ENCODE results near the gene ZNF879. TPM values are rescaled to one million over a fixed set of nuclear protein-coding genes. Genes with fewer than 3 reads are reported as not detected.
A peak's percentile ranks its signal among the peaks of the same experiment; 100 is the strongest.

ZNF879 gene
- total RNA-seq, 2 experiments from 2014 or later, result 3.9 to 4.7 TPM

- peaks cover 4% of the 10 kb centered on the region for H3K4me1 Mint-ChIP-seq
- ChIA-PET POLR2A (no interaction called here), CTCF (interaction anchor here (0.6 kb wide), 1 partner anchor 607 kb away, joined by 3 read pairs; no protein-coding TSS in a partner anchor)
- H3K36me3 Mint-ChIP-seq (ENCODE audit: low read depth), result peaks cover 4% of the 10 kb centered on the region
- H3K4me3 Mint-ChIP-seq, result no peak overlapping the region
- peaks cover 24% of the 10 kb centered on the region for H3K9me3 Mint-ChIP-seq
- no peak for DNase-seq
- H3K27ac Mint-ChIP-seq, result no peak overlapping the region
- no peaks in the 10 kb centered on the region for H3K27me3 Mint-ChIP-seq
Measured at GRCh38 chr5:179054876-179055275, 31.3 kb downstream of the ZNF879 start.

- no peak overlapping the region for H3K27ac Mint-ChIP-seq
- H3K4me3 Mint-ChIP-seq, result no peak overlapping the region
- peaks cover 24% of the 10 kb centered on the region for H3K9me3 Mint-ChIP-seq
- DNase-seq, result no peak
- H3K27me3 Mint-ChIP-seq, result no peaks in the 10 kb centered on the region
- H3K36me3 Mint-ChIP-seq (ENCODE audit: low read depth), result peaks cover 7% of the 10 kb centered on the region
- POLR2A ChIA-PET, result no interaction called here
- CTCF ChIA-PET, result no interaction called here
- H3K4me1 Mint-ChIP-seq, result peaks cover 8% of the 10 kb centered on the region
Measured at GRCh38 chr5:179055436-179055835, 31.8 kb downstream of the ZNF879 start.

GRCh38 chr5:179055841-179056240, 32.2 kb downstream of the ZNF879 start:
- Mint-ChIP-seq H3K4me3 (no peak overlapping the region), H3K36me3 (ENCODE audit: low read depth) (peaks cover 10% of the 10 kb centered on the region), H3K4me1 (peaks cover 10% of the 10 kb centered on the region), H3K27me3 (no peaks in the 10 kb centered on the region), H3K27ac (no peak overlapping the region), H3K9me3 (peaks cover 21% of the 10 kb centered on the region)
- CTCF ChIA-PET, result no interaction called here
- POLR2A ChIA-PET, result no interaction called here
- no peak for DNase-seq

GRCh38 chr5:179060116-179061008, 36.8 kb downstream of the ZNF879 start, which contains the start of gene ZNF354C:
Gene ZNF354C, plus strand, starts transcription at chr5:179060373. Its CDS starts 1,696 bp downstream, at chr5:179062069.
- ChIA-PET POLR2A (interaction anchor here (1.0 to 1.5 kb wide), 4 partner anchors 36 to 564 kb away, joined by 4 to 10 read pairs (median 8); partner anchors contain the start of genes ZNF354A, ZNF354B and ZNF879), CTCF (interaction anchor here (1.0 to 1.6 kb wide), 4 partner anchors 37 to 330 kb away, joined by 3 to 14 read pairs (median 6); partner anchors contain the start of genes ZFP2, ZNF354A, ZNF354B and ZNF879)
- Mint-ChIP-seq H3K4me3 (peak within 1 kb of the TSS; percentile 89), H3K27ac (peak within 1 kb of the TSS; percentile 75), H3K27me3 (no peaks in the 10 kb centered on the region), H3K9me3 (peaks cover 36% of the 10 kb centered on the region), H3K4me1 (peaks cover 21% of the 10 kb centered on the region), H3K36me3 (ENCODE audit: low read depth) (peaks cover 51% of the 10 kb centered on the region)
- peak; percentile 86 for DNase-seq

GRCh38 chr5:179061025-179061424, 37.4 kb downstream of the ZNF879 start:
- peaks cover 57% of the 10 kb centered on the region for H3K36me3 Mint-ChIP-seq (ENCODE audit: low read depth)
- no peak for DNase-seq
- no peaks in the 10 kb centered on the region for H3K27me3 Mint-ChIP-seq
- POLR2A ChIA-PET, result interaction anchor here (1.0 to 1.5 kb wide), 3 partner anchors 37 to 563 kb away, joined by 4 to 10 read pairs (median 10); partner anchors contain the start of genes ZNF354B and ZNF879
- H3K4me3 Mint-ChIP-seq, result peak overlapping the region; percentile 89
- CTCF ChIA-PET, result interaction anchor here (1.0 to 1.6 kb wide), 4 partner anchors 38 to 331 kb away, joined by 3 to 14 read pairs (median 6); partner anchors contain the start of genes ZFP2, ZNF354A, ZNF354B and ZNF879
- peaks cover 21% of the 10 kb centered on the region for H3K4me1 Mint-ChIP-seq
- peaks cover 41% of the 10 kb centered on the region for H3K9me3 Mint-ChIP-seq
- no peak overlapping the region for H3K27ac Mint-ChIP-seq

- Mint-ChIP-seq H3K27me3 (no peaks in the 10 kb centered on the region), H3K36me3 (ENCODE audit: low read depth) (peaks cover 84% of the 10 kb centered on the region), H3K4me3 (no peak overlapping the region), H3K9me3 (peaks cover 65% of the 10 kb centered on the region), H3K4me1 (peaks cover 12% of the 10 kb centered on the region), H3K27ac (no peak overlapping the region)
- POLR2A ChIA-PET, result no interaction called here
- CTCF ChIA-PET, result no interaction called here
- no peak for DNase-seq
Measured at GRCh38 chr5:179065703-179066102, 42.1 kb downstream of the ZNF879 start.

- H3K4me1 Mint-ChIP-seq, result no peaks in the 10 kb centered on the region
- H3K4me3 Mint-ChIP-seq, result no peak overlapping the region
- peaks cover 65% of the 10 kb centered on the region for H3K36me3 Mint-ChIP-seq (ENCODE audit: low read depth)
- no peak overlapping the region for H3K27ac Mint-ChIP-seq
- POLR2A ChIA-PET, result no interaction called here
- CTCF ChIA-PET, result no interaction called here
- H3K9me3 Mint-ChIP-seq, result peaks cover 72% of the 10 kb centered on the region
- no peaks in the 10 kb centered on the region for H3K27me3 Mint-ChIP-seq
- DNase-seq, result no peak
Measured at GRCh38 chr5:179079165-179079987, 55.8 kb downstream of the ZNF879 start.

- Mint-ChIP-seq H3K4me3 (no peak overlapping the region), H3K27ac (no peak overlapping the region), H3K9me3 (peaks cover 74% of the 10 kb centered on the region), H3K4me1 (no peaks in the 10 kb centered on the region), H3K27me3 (no peaks in the 10 kb centered on the region), H3K36me3 (ENCODE audit: low read depth) (peaks cover 62% of the 10 kb centered on the region)
- CTCF ChIA-PET, result no interaction called here
- DNase-seq, result no peak
- POLR2A ChIA-PET, result no interaction called here
Measured at GRCh38 chr5:179080724-179081123, 57.1 kb downstream of the ZNF879 start.

Other genes starting within 250 kb of the ZNF879 start
- gene ZNF354B, start 163.9 kb upstream of the ZNF879 start, total RNA-seq, result 10 to 100 TPM in 1 of 2 experiments, 1 to 10 TPM in 1; 9.5 to 10.6 TPM
- gene ZFP2, start 127.9 kb upstream of the ZNF879 start, total RNA-seq, result under 1 TPM in 1 of 2 experiments, not detected in 1; 0.15 TPM
- not detected for gene ZNF454, start 82.6 kb upstream of the ZNF879 start, total RNA-seq
- not detected for gene GRM6, start 28.5 kb upstream of the ZNF879 start, total RNA-seq
- 1 to 10 TPM; 5.1 to 6.0 TPM for gene ZNF354C, start 36.6 kb downstream of the ZNF879 start, total RNA-seq